CD4-positive, alpha-beta T cell treated with Interleukin-6 at 100 ng/mL for 8 hours (primary cell): ENCODE results near the gene ATF7IP.

Experiments used
- DNase-seq: peaks from one replicate; pipeline ENCODE4 v3.0.0-alpha.2; 2020; ENCODE audit warnings: mixed read lengths, low spot score

The ATF7IP gene

GRCh38 chr12:14418451-14418890 lies 53.0 kb downstream of the ATF7IP start:
- peak; percentile 35 for DNase-seq

GRCh38 chr12:14422516-14423230 lies 57.2 kb downstream of the ATF7IP start:
- DNase-seq = no peak

GRCh38 chr12:14424545-14424944 lies 59.1 kb downstream of the ATF7IP start:
- DNase-seq = no peak

- DNase-seq = no peak
These were observed 61.3 kb downstream of the ATF7IP start for GRCh38 chr12:14426792-14427191.

GRCh38 chr12:14427929-14428328 lies 62.4 kb downstream of the ATF7IP start:
- DNase-seq = no peak

GRCh38 chr12:14430394-14430986 lies 65.0 kb downstream of the ATF7IP start:
- DNase-seq = no peak

- no peak for DNase-seq
These were observed 66.5 kb downstream of the ATF7IP start for GRCh38 chr12:14431975-14432374.

GRCh38 chr12:14435627-14436026 lies 70.1 kb downstream of the ATF7IP start:
- no peak for DNase-seq

GRCh38 chr12:14442221-14442881 lies 76.9 kb downstream of the ATF7IP start:
- DNase-seq = no peak

- no peak for DNase-seq
These were observed 78.0 kb downstream of the ATF7IP start for GRCh38 chr12:14443531-14443930.

- DNase-seq = no peak
These were observed 85.0 kb downstream of the ATF7IP start for GRCh38 chr12:14450479-14450878.

GRCh38 chr12:14452336-14452735 lies 86.9 kb downstream of the ATF7IP start:
- DNase-seq = no peak

GRCh38 chr12:14452865-14453264 lies 87.4 kb downstream of the ATF7IP start:
- DNase-seq = no peak

GRCh38 chr12:14454098-14454907 lies 88.8 kb downstream of the ATF7IP start:
- peak; percentile 34 for DNase-seq

- DNase-seq = no peak
These were observed 94.8 kb downstream of the ATF7IP start for GRCh38 chr12:14460212-14460841.

GRCh38 chr12:14471497-14471896 lies 106.0 kb downstream of the ATF7IP start:
- no peak for DNase-seq

GRCh38 chr12:14473707-14474287 lies 108.3 kb downstream of the ATF7IP start:
- no peak for DNase-seq

- DNase-seq = no peak
These were observed 113.5 kb downstream of the ATF7IP start for GRCh38 chr12:14479004-14479403.

GRCh38 chr12:14481201-14481600 lies 115.7 kb downstream of the ATF7IP start:
- no peak for DNase-seq

GRCh38 chr12:14482361-14482760 lies 116.9 kb downstream of the ATF7IP start:
- DNase-seq = no peak

- DNase-seq = no peak
These were observed 117.4 kb downstream of the ATF7IP start for GRCh38 chr12:14482886-14483285.

GRCh38 chr12:14495326-14495725 lies 129.8 kb downstream of the ATF7IP start:
- DNase-seq = no peak
